CD14-positive monocyte (primary cell): Measurements from ENCODE around the gene CFTR. TPM values are rescaled to one million over a fixed set of nuclear protein-coding genes. Genes with fewer than 3 reads are reported as not detected.

ENCODE experiments used
- DNase-seq, 3 donors: peaks; one replicate each; pipeline ENCODE4 v3.0.0-alpha.2; 2011 to 2022
- H2AFZ ChIP-seq: 2 replicates; pipeline ENCODE4 v1.6.0; 2012; ENCODE audit warnings: mild to moderate bottlenecking, low read depth, low read length, inconsistent platforms; ENCODE audit not compliant: insufficient read depth, poor library complexity, severe bottlenecking
- H3K27ac ChIP-seq, 2 donors: 1 replicate in 1 of 2; 2 replicates in 1 of 2; pipeline ENCODE4 v1.5.1; 2012 to 2013; ENCODE audit warnings: low read length in 2 of 2, control low read depth in 1 of 2, inconsistent platforms in 1 of 2, low read depth in 1 of 2, mild to moderate bottlenecking in 1 of 2
- H3K27me3 ChIP-seq, 2 donors: one replicate each; pipeline versions ENCODE4 v1.6.0 to v1.6.1; 2011 to 2013; ENCODE audit warnings: low read length in 2 of 2; ENCODE audit not compliant: control insufficient read depth in 2 of 2, insufficient read depth in 2 of 2
- H3K36me3 ChIP-seq, 2 donors: replicated peaks in 1 of 2; 1 replicate in 1 of 2; 2 replicates in 1 of 2; pipeline versions ENCODE4 v1.5.1 to v1.6.1; 2012 to 2013; ENCODE audit warnings: low read length in 2 of 2, control low read depth in 1 of 2, inconsistent platforms in 1 of 2, mild to moderate bottlenecking in 1 of 2; ENCODE audit not compliant: insufficient read depth in 2 of 2, control insufficient read depth in 1 of 2
- H3K4me1 ChIP-seq, 2 donors: 1 replicate in 1 of 2; 2 replicates in 1 of 2; pipeline versions ENCODE4 v1.5.1 to v1.6.1; 2012 to 2013; ENCODE audit warnings: low read length in 2 of 2, control low read depth in 1 of 2, inconsistent platforms in 1 of 2, mild to moderate bottlenecking in 1 of 2, moderate library complexity in 1 of 2; ENCODE audit not compliant: insufficient read depth in 2 of 2, control insufficient read depth in 1 of 2
- H3K4me2 ChIP-seq: replicated peaks from 2 replicates; pipeline ENCODE3; 2012; ENCODE audit warnings: low read length, moderate library complexity, mild to moderate bottlenecking; ENCODE audit not compliant: poor library complexity, severe bottlenecking; ENCODE audit errors: extremely low read depth
- H3K4me3 ChIP-seq, 3 experiments: fragments of 200-600 bp in 1 of 3; sonication (generic) in 1 of 3; replicated peaks in 1 of 3; 1 replicate in 2 of 3; 2 replicates in 1 of 3; pipeline ENCODE4 v1.5.1; 2011 to 2013; ENCODE audit warnings: low read length in 3 of 3, mild to moderate bottlenecking in 3 of 3, control low read depth in 2 of 3, low read depth in 2 of 3, inconsistent platforms in 1 of 3, moderate library complexity in 1 of 3
- H3K79me2 ChIP-seq: 2 replicates; pipeline ENCODE4 v1.6.0; 2012; ENCODE audit warnings: mild to moderate bottlenecking, control low read depth, inconsistent platforms, low read length, moderate library complexity; ENCODE audit not compliant: insufficient read depth
- H3K9ac ChIP-seq: 2 replicates; pipeline ENCODE4 v1.6.0; 2017; ENCODE audit warnings: low read length, mild to moderate bottlenecking; ENCODE audit not compliant: insufficient read depth, poor library complexity, severe bottlenecking
- H3K9me3 ChIP-seq, 2 donors: replicated peaks in 1 of 2; 1 replicate in 1 of 2; 2 replicates in 1 of 2; pipeline versions ENCODE4 v1.5.1 to v1.6.1; 2012 to 2013; ENCODE audit warnings: low read length in 2 of 2, control low read depth in 1 of 2; ENCODE audit not compliant: control insufficient read depth in 1 of 2, insufficient read depth in 1 of 2
- H4K20me1 ChIP-seq: 2 replicates; pipeline ENCODE4 v1.6.0; 2012; ENCODE audit warnings: mild to moderate bottlenecking, low read length, control low read depth, moderate library complexity; ENCODE audit not compliant: insufficient read depth
- H3K27ac Mint-ChIP-seq, 7 donors: one replicate each; pipeline ENCODE4 v1.8.0; 2020; ENCODE audit warnings: mild to moderate bottlenecking in 7 of 7, mixed read lengths in 7 of 7, moderate library complexity in 6 of 7, inconsistent platforms in 2 of 7
- H3K27me3 Mint-ChIP-seq, 3 donors: one replicate each; pipeline ENCODE4 v1.8.0; 2021 to 2022; ENCODE audit warnings: low read depth in 3 of 3, mild to moderate bottlenecking in 3 of 3, mixed read lengths in 3 of 3, moderate library complexity in 3 of 3, inconsistent platforms in 1 of 3
- H3K36me3 Mint-ChIP-seq, 2 donors: one replicate each; pipeline ENCODE4 v1.8.0; 2020; ENCODE audit warnings: mixed read lengths in 2 of 2, inconsistent platforms in 1 of 2, mild to moderate bottlenecking in 1 of 2
- H3K4me1 Mint-ChIP-seq: one replicate; pipeline ENCODE4 v1.8.0; 2020; ENCODE audit warnings: mild to moderate bottlenecking, mixed read lengths
- H3K4me3 Mint-ChIP-seq, 2 donors: one replicate each; pipeline ENCODE4 v1.8.0; 2020; ENCODE audit warnings: mild to moderate bottlenecking in 2 of 2, mixed read lengths in 2 of 2, moderate library complexity in 1 of 2
- H3K9me3 Mint-ChIP-seq, 7 donors: one replicate each; pipeline ENCODE4 v1.8.0; 2020 to 2022; ENCODE audit warnings: mixed read lengths in 7 of 7, mild to moderate bottlenecking in 6 of 7, moderate library complexity in 6 of 7, inconsistent platforms in 2 of 7
- WGBS: methylation state at CpG from one replicate; pipeline ENCODE4 v1.1.5; 2013; ENCODE audit warnings: missing lambda C conversion rate; ENCODE audit not compliant: insufficient coverage; 5-methylcytosine and 5-hydroxymethylcytosine counted together
- intact Hi-C, 2 donors: fragments of 100-400 bp; cut with micrococcal nuclease; formaldehyde crosslinking; loops; one replicate each; pipeline versions ENCODE4 v1.15.0 to v1.15.1; 2023
- polyA plus RNA-seq, 3 donors: library from polyadenylated mRNA; depleted of rRNA in 1 of 3; unstranded in 2 of 3; stranded (reverse) in 1 of 3; fragments of 300-500 nt in 2 of 3; fragments of >200 nt in 1 of 3; fragmentation: Illumina TruSeq in 2 of 3; gene quantifications; 1 replicate in 2 of 3; 2 replicates in 1 of 3; pipeline ENCODE4 v1.2.3, GENCODE V29; 2012 to 2021
- TF ChIP-seq, protein P1 (sequence below): fragments of 200-600 bp; IDR thresholded peaks from one replicate; pipeline ENCODE4 v1.8.0; 2022; ENCODE audit warnings: antibody characterized with exemption, mild to moderate bottlenecking

CFTR gene
- polyA plus RNA-seq, 3 donors = not detected

DNA sequence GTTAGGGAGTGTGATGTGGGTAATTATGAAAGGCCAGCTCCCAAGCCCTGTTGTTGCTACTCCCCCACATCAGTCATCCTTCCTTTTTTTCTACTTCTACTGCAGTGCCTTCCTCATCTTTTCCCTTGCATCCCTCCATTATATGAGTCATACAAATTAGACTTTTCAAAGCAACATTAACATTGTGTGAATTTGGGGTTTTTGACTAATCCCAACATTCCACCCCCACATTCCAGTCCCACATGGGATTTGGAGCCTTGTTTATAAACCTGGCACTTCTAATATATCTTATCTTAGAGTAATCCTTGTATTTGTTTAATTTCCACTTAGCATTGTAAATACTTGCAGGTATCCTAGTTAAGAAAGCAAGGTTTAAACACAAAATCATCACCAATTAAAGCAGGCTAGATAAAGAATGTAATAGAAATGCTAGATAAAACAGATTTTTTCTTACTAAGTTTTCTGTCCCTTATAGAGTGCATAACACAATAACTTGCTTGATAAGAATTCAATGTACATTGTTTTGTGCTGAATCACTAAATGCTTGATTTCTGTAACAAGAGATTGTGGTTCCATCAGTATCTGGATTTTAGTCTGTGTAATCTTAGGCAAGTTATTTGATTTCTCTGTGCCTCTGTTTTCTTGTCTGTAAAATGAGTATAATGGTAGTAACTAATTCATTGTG lies 165.8 kb downstream of the CFTR start:
- no peak overlapping the region for H3K9ac ChIP-seq
- H3K9me3 Mint-ChIP-seq = peaks cover 0 to 5% (median 0%) of the 10 kb centered on the region in 7 donors
- H3K27ac Mint-ChIP-seq = no peak overlapping the region
- no peak overlapping the region for H2AFZ ChIP-seq
- no peak overlapping the region for H3K27ac ChIP-seq
- H3K4me1 Mint-ChIP-seq = no peaks in the 10 kb centered on the region
- TF ChIP-seq, protein P1, sequence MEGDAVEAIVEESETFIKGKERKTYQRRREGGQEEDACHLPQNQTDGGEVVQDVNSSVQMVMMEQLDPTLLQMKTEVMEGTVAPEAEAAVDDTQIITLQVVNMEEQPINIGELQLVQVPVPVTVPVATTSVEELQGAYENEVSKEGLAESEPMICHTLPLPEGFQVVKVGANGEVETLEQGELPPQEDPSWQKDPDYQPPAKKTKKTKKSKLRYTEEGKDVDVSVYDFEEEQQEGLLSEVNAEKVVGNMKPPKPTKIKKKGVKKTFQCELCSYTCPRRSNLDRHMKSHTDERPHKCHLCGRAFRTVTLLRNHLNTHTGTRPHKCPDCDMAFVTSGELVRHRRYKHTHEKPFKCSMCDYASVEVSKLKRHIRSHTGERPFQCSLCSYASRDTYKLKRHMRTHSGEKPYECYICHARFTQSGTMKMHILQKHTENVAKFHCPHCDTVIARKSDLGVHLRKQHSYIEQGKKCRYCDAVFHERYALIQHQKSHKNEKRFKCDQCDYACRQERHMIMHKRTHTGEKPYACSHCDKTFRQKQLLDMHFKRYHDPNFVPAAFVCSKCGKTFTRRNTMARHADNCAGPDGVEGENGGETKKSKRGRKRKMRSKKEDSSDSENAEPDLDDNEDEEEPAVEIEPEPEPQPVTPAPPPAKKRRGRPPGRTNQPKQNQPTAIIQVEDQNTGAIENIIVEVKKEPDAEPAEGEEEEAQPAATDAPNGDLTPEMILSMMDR = no peak
- H3K27me3 ChIP-seq = no peaks in the 10 kb centered on the region
- no peaks in the 10 kb centered on the region for H3K4me1 ChIP-seq
- intact Hi-C loops = no loop called here
- H3K36me3 Mint-ChIP-seq = no peaks in the 10 kb centered on the region
- H3K4me3 ChIP-seq = no peak overlapping the region
- no peaks in the 10 kb centered on the region for H4K20me1 ChIP-seq
- H3K9me3 ChIP-seq = no peaks in the 10 kb centered on the region
- no peak overlapping the region for H3K4me2 ChIP-seq
- no peaks in the 10 kb centered on the region for H3K79me2 ChIP-seq
- H3K27me3 Mint-ChIP-seq = peaks cover 0 to 3% (median 2%) of the 10 kb centered on the region in 3 donors
- no peak overlapping the region for H3K4me3 Mint-ChIP-seq
- DNase-seq = no peak
- H3K36me3 ChIP-seq = no peaks in the 10 kb centered on the region

- H3K27me3 Mint-ChIP-seq = peaks cover 0 to 3% (median 2%) of the 10 kb centered on the region in 3 donors
- peaks cover 0 to 5% (median 0%) of the 10 kb centered on the region in 7 donors for H3K9me3 Mint-ChIP-seq
- H3K9ac ChIP-seq = no peak overlapping the region
- no peak overlapping the region for H3K4me2 ChIP-seq
- H3K27me3 ChIP-seq = no peaks in the 10 kb centered on the region
- H4K20me1 ChIP-seq = no peaks in the 10 kb centered on the region
- DNase-seq = no peak
- H3K27ac ChIP-seq = no peak overlapping the region
- H3K27ac Mint-ChIP-seq = no peak overlapping the region
- TF ChIP-seq, protein P1 = no peak
- H3K36me3 Mint-ChIP-seq = no peaks in the 10 kb centered on the region
- no peaks in the 10 kb centered on the region for H3K4me1 Mint-ChIP-seq
- no peak overlapping the region for H2AFZ ChIP-seq
- no peak overlapping the region for H3K4me3 ChIP-seq
- no CpG with 5 or more reads among the region's 5 CpGs for WGBS
- no peaks in the 10 kb centered on the region for H3K79me2 ChIP-seq
- H3K4me1 ChIP-seq = no peaks in the 10 kb centered on the region
- intact Hi-C loops = no loop called here
- H3K36me3 ChIP-seq = no peaks in the 10 kb centered on the region
- H3K9me3 ChIP-seq = no peaks in the 10 kb centered on the region
- H3K4me3 Mint-ChIP-seq = no peak overlapping the region
These were observed 168.5 kb downstream of the CFTR start for GRCh38 chr7:117648203-117648866.
